ENCODE measurements around the gene CAND1.

The CAND1 gene

DNA sequence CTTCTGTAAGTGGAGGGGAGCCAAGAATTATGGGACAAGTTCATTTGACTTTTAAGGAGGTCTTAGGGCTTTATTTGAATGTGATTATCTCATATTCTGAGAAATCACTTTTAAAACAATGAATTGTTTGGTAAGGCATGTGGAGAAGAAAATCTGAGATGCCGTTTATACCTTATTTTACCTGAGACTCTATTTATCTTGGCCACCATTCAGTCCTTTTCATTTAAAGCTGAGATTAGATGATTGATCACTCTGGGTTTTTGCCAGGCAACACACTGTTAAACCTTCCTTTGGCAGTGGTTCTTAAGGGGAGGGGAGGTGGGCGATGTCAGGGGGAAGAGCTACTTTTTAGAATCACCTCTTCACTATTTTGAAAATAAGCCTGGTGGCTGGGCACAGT, 11.4 kb downstream of the CAND1 start:
- DNase-seq (ENCODE audit: low read depth, low spot score), result no peak

DNA sequence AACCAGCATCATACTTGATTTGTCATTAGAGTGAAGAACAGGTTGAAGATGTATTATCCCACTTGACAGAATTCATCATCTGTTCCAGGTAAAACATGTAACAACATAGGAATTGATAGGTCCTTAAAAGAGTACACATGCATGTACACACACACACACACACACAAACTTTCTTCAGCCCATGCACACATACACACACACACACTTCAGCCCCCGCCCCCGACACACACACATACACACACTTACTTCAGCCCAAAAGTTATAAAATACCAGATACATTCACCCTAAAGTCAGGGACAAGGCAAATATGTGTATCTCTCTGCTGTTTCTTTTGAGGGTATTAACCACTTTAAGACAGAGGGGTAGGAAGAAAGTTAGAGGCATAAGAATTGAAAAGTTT, 15.4 kb downstream of the CAND1 start:
- no peak for DNase-seq (ENCODE audit: low read depth, low spot score)

DNA sequence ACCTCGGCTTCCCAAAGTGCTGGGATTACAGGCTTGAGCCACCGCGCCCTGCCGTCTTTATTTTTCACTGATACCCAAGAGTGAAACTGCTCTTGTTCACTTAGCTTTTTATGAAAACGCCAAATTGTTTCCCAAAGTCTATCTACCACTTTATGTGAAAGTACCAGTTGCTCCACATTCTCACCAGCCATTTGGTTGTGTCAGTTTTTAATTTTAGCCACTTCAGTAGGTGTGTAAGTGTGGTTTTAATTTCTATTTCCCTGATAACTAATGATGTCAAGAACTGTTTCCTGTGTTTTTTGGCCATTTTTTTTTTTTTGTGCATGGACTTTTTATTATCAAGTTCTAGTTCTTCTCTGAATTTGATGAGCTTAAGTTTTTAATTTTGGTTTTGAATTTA, 17.1 kb downstream of the CAND1 start:
- no peak for DNase-seq (ENCODE audit: low read depth, low spot score)

DNA sequence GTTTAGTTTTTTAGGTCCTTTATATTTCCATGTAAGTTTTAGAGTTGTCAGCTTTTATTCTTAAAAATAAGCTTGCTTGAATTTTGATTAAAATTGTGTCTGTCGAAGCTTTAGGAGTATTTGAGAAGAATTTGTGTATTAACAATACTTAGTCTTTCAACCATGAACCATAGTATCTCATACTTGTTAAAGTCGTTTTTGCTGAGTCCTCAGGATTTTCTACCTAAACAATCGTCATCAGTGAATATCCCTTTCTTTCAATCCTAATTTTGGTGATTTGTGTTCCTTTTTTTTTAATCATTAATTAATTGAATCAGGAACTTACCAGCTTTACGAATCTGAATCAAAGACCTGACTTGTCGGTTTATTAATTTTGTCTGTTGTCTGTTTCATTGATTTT, 18.2 kb downstream of the CAND1 start:
- DNase-seq (ENCODE audit: low read depth, low spot score), result no peak

DNA sequence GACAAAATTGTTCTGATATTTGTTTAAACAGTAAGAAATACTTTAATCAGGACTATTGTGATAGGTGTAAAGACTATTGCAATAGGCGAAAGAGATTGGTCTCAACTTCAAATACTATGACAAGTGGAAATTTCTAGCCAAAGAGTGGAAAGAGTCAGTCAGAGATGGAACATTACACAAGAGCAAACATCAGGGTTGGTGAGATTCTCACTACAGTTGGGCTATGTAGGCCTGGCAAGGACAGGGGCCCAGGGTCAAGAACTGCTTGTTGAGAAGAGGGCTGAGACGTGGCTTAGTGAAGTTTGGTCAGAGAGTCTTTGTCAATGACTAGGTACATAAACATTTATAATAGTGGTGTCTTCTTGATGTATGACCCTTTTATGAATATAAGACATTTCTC, 19.4 kb downstream of the CAND1 start:
- DNase-seq (ENCODE audit: low read depth, low spot score), result no peak

DNA sequence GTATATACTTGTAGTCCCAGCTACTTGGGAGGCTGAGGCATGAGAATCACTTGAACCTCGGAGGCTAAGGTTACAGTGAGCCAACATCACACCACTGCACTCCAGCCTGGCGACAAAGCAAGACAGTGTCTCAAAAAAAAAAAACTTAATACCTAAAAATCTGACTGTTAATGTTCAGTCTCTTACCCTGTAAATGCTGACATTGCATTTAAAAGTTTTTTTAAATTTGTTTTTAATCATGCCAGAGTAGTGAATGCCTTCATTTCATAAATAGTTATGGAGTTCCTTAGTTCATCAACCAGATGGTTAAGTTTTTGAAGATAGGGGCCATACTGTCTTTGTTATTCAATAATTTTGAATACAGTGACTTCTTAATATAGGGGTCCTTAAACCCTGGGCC, 21.2 kb downstream of the CAND1 start:
- no peak for DNase-seq (ENCODE audit: low read depth, low spot score)

DNA sequence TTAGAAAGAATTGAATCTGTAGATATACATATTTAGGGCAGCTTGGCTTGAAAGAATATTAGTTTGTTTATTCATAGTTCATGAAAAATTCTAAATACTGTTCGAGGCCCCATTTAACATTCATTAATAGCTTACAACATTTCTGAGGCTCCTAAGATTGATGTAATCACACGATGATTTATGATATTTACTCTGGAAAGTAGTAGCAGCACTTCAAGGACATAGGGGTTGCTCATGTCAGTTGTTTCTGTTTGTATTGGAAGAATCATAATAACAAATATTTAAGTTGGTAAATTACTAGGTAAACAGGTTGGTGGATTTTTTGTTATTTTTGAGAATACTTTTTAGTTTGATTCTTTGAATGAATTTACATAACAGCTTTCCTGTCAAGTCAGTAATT, 30.4 kb downstream of the CAND1 start:
- no peak for DNase-seq (ENCODE audit: low read depth, low spot score)

DNA sequence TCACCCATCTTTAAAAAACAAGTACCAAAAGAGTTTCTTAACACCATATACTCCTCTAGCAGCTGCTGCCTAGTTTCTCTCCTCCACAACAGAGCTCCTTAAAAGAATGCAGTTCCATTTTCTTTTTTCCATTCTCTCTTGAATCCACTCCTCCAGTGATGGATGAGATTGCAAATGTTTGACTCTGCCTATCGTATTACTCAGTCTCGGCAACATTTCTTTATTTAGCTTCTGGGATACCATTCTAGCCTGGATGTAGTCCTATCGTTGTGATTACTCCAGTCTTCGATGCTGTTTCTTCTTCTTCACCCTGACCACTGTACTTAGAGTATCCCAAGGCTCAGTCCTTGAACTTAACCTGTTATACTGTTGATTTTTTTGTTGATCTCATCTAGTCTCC, 30.8 kb downstream of the CAND1 start:
- DNase-seq (ENCODE audit: low read depth, low spot score), result no peak

DNA sequence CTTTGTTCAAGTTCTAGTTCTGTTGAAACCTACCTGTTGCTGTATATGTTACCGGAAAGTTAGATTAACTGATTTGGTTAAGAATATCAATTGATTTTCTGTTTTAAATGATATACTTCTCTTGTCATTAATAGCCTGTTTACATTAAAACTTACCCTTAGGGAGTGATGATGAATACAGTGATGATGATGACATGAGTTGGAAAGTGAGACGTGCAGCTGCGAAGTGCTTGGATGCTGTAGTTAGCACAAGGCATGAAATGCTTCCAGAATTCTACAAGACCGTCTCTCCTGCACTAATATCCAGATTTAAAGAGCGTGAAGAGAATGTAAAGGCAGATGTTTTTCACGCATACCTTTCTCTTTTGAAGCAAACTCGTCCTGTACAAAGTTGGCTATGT, 33.0 kb downstream of the CAND1 start:
- DNase-seq (ENCODE audit: low read depth, low spot score), result no peak

DNA sequence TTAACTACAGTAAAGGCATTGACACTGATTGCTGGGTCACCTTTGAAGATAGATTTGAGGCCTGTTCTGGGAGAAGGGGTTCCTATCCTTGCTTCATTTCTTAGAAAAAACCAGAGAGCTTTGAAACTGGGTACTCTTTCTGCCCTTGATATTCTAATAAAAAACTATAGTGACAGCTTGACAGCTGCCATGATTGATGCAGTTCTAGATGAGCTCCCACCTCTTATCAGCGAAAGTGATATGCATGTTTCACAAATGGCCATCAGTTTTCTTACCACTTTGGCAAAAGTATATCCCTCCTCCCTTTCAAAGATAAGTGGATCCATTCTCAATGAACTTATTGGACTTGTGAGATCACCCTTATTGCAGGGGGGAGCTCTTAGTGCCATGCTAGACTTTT, 36.4 kb downstream of the CAND1 start:
- no peak for DNase-seq (ENCODE audit: low read depth, low spot score)

DNA sequence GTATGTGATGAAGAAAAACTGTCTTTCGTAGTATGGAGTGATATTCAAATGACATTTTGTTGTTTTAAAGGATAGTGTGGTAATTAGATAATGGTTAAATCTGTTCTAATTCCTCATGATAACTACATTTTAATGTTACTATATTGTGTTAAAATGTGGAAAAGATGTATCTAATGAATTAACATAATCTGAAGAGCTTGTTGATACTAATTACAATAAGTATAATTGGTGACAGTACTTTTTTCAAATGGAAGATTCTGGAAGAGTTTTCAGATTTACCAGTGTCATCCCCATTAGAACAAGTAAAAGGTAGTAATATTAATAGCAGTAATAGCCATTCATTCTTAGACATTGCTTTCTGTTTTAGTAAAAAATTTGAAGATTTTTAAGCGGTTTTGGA, 37.6 kb downstream of the CAND1 start:
- DNase-seq (ENCODE audit: low read depth, low spot score), result no peak

DNA sequence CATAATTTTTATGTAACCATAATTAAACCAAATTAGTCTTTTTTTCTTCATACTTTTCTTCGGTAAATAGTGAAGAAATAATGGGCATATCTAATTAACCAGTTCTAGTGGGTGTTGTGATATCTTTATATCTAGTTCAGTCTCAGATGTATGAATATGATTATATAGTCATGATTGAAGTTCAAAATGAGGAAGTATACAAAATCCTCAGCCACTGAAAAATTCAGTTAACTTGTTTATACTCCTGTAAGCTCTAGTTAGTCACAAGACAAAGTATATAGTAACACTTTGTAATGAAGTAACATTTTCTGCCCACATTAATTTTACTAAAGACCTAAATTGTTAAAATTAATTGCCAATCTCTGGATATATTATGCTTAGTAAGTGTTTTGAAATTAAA, 46.5 kb downstream of the CAND1 start:
- DNase-seq (ENCODE audit: low read depth, low spot score), result no peak

DNA sequence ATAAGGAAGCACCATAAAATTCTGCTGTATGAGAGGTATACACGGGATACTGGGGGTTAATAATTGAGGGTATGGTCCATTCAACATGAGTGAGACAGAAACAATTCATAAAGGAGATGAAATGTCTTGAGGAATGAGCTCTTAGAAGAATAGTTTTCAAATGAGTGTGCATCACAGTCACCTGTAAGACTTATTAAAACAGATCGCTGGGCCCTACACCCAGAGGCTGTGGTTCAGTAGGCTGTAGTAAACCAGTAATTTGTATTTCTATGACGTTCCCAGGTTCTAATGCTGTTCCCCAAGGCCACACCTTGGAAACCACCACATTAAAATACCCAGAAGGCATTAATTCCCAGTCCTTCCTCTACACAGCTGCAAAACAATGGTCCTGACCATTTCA, 49.6 kb downstream of the CAND1 start:
- no peak for DNase-seq (ENCODE audit: low read depth, low spot score)

DNA sequence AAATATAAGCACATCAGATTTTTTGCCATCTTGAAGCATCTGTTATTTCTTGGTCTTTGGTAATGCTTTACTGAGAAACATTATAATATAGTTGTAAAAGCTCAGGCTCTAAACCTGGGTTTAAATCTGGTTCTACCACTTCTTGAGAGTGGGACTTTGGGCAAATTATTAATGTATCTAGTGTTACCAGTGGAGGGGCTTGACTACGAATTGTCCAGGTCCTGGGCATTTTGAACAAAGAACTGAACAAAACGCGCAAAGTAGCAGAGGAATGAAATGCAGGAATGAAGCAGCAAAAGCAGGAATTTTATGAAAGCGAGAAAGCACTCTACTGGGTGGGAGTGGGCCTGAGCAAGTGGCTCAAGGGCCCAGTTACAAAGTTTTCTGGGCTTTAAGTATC, 50.8 kb downstream of the CAND1 start:
- DNase-seq (ENCODE audit: low read depth, low spot score), result no peak

DNA sequence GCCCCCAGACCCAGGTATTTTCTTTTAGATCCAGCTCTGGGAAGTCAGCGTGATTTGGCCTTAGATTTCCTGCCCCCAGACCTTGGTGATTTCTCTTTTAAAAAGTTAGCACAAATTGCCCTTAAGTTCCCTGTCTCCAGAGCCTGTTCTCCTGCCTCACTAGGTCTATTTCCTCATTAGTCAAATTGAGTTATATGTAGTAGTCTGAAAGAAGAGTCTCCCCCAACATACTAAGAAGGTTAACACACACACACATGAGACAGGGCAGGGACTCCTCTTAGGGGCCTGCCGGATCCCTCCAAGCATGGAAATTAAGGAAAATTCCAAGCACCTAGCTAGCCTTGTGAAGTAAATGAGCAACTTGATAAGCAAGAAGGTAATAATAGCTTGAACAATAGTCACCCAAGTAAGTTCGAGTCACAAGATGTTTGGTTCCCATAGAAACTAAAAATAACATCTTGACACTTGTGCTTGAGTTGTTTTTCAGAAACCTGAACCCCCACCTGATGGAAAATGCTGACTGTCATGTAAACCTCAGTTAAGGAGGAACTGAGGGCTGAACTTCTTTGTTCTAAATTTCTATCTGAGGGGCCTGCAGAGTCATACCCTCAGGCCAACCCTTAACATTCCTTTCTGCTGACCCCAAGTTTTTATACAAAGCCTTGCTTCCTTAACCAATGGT, 51.6 kb downstream of the CAND1 start:
- DNase-seq (ENCODE audit: low read depth, low spot score), result peak; percentile 62

DNA sequence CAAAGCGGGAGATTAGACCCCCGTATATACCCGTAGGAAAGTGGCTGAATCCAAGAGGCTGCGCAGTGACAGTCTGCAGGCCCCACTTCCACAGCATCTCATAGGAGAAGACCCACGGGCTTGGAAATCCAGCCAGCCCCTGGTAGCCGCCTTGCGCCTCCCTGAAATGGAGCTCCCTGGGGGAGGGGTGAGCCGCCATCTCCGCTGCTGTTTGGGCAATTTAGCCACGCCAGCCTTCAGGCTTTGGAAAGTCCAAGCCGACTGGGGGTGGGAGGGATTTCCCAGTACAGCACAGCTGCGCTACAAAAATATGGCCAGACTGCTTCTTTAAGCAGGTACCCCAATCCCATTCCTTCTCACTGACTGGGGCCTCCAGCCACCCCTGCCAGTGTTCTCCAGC, 53.4 kb downstream of the CAND1 start:
- no peak for DNase-seq (ENCODE audit: low read depth, low spot score)

DNA sequence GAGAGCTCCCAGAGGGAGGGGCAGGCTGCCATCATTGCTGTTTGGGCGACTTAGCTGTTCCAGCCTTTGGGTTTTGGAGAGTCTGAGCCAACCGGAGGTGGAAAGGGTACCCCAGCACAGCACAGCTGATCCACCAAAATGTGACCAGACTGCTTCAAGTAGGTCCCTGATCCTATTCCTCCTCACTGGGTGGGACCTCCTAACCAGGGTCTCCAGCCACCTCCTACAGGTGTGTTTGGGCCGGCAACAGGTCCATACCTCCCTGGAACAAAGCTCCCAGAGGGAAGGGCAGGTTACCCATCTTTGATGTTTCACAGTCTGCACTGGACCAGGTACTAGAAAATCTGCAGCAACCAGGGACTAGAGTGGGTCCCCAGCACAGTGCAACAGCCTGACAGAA, 53.8 kb downstream of the CAND1 start:
- DNase-seq (ENCODE audit: low read depth, low spot score), result no peak

DNA sequence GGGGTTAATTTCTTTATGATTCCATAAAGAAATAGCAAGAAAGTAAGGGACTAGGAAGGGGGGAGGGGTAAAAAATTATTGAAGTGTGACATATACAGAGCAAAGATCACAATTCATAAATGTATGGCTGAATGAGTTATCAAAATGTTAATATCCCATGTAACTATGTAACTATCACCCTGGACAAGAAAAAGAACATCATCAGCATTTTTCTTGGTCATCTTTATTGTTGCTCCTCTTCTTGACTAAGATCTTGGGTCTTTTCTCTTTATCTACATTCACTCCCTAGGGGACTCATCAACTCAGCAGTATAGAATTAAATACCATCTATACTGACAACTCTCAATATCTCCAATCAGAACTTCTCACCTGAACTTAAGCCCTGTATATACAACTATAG, 57.5 kb downstream of the CAND1 start:
- DNase-seq (ENCODE audit: low read depth, low spot score), result no peak

DNA sequence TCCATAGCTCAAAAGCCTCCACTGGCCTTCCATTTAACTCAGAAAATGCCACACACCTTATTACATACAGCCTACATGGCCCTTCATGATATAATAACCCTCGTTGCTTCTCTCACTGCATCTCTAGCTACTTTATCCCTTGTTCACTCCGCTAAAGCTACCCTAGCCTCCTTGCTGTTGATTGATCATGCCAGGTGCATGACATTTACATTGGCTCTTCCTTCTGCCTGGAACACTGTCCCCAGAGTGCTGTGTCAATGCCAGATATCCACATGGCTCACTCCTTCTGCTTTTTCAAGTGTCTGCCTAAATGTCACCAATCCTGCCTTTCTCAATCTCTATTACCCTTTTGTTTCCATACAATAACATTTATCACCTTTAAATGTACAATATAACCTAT, 58.3 kb downstream of the CAND1 start:
- no peak for DNase-seq (ENCODE audit: low read depth, low spot score)

DNA sequence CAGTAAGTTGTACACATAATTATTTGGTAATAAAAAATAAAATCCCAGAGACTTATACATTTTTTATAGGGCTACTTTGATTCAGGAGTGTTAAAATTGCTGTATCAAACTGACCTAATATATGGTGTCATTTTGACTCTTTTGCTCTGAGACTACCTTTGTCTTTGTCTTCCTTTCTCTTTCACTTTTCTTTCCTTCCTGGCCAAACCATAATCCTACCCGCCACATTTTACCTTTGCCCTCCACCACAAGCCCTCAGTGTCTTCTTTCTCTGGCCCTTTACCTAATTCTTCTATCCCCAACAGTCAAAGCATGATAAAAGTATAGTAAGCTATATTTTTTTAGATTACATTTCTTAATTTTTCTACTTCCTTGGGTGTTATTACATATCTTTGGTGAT, 62.0 kb downstream of the CAND1 start:
- no peak for DNase-seq (ENCODE audit: low read depth, low spot score)

DNA sequence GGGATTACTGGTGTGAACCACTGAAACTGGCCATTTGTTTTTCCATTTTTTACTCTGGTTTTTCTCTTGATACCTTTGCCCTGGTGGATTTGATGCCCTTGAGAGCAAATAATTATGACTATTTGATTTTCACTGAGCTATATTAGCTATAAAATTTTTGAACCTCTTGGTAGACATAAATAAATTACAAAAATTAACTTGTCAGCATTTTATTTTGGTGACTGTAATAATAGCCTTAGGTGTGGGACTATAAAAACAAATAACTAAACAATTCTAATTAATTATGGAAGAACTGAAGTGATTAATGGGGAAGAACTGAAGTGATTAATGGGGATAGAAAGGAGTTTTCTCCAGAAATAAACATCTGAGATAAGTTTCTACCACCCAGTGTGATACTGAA, 62.7 kb downstream of the CAND1 start:
- no peak for DNase-seq (ENCODE audit: low read depth, low spot score)

DNA sequence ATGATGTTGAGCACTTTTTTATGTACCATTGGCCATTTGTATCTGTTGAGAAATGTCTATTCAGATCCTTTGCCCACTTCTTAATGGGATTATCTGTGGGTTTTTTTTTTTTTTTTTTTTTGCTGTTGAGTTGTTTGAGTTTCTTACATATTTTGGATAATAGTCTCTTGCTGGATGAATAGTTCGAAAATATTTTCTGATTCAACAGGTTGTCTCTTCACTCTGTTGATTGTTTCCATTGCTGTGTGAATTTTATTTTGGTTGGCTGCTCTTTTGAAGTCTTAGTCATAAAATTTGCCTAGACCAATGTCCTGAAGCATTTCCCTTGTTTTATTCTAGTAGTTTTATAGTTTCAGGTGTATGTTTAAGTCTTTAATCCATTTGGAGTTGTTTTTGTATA, 64.5 kb downstream of the CAND1 start:
- no peak for DNase-seq (ENCODE audit: low read depth, low spot score)

DNA sequence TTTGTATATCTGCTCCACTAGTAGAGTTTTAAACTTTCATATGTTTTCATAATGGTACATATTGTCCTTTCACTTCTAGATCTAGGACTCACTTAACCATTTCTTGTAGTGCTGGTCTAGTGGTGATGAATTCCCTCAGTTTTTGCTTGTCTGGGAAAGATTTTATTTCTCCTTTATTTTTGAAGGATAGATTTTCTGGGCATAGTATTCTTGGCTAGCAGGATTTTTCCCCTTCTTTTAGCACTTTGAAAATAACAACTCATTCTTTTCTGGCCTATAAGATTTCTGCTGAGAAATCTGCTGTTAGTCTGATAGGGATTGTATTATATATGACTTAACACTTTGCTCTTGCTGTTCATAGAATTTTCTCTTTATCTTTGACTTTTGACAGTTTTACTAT, 69.3 kb downstream of the CAND1 start:
- DNase-seq (ENCODE audit: low read depth, low spot score), result no peak

DNA sequence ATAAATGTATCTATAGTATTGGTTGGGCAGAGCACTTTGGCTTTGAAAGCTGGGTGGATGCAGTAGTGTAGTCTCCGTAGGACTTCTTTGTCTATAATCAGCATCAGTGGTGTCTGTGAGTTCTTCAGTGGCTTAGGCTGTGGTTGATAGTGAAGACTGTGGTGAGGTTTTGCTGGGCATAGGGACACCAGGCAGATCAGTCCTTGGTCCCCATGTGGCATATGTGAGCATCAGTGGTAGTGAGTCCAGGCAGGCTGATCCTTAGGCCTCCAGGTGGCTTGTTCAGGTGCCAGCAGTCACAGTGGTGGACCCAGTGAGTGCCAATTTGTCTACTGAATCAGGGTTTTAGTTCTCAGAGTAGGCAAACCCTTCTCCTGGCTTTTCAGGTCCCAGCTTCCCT, 70.4 kb downstream of the CAND1 start:
- DNase-seq (ENCODE audit: low read depth, low spot score), result no peak

Data from ELF-1 (cell line).